IMR-90 (cell line): ENCODE measurements around the gene C9orf50. TPM values are rescaled to one million over a fixed set of nuclear protein-coding genes. Genes with fewer than 3 reads are reported as not detected.

ENCODE experiments used
- ATAC-seq: fragments of 200-7000 bp; cut with Tn5 transposase; 2 replicates; pipeline ENCODE4 v1.9.1; 2020; ENCODE audit warnings: low read depth, mild to moderate bottlenecking, moderate library complexity
- BruUV-seq: library from RNA; stranded (reverse); fragments of 400-500 nt; replicated peaks from 2 replicates; lab custom pipeline; 2021; lab: Mats Ljungman, UMichigan
- CTCF ChIA-PET: fragments of 300-600 bp; formaldehyde crosslinking; extraction: SDS; loops from one replicate; lab custom pipeline; 2021; ENCODE audit warnings: antibody characterized with exemption; lab: Yijun Ruan, JAX
- POLR2A ChIA-PET: fragments of 300-600 bp; sonication (Branson Sonifier 250); formaldehyde crosslinking; loops from one replicate; lab custom pipeline; 2022; ENCODE audit warnings: antibody characterized with exemption; ENCODE audit not compliant: unreplicated experiment; lab: Charles Lee
- DNase-seq: peaks from one replicate; pipeline ENCODE4 v3.0.0; 2013
- H2AFZ ChIP-seq: replicated peaks from 2 replicates; pipeline ENCODE3; 2013; ENCODE audit warnings: low read length, mild to moderate bottlenecking; ENCODE audit not compliant: poor library complexity
- H2AK5ac ChIP-seq: 2 replicates; pipeline ENCODE4 v1.6.1; 2013; ENCODE audit warnings: low read depth, low read length, inconsistent platforms
- H2AK9ac ChIP-seq: replicated peaks from 2 replicates; pipeline ENCODE3; 2013; ENCODE audit warnings: mild to moderate bottlenecking, low read depth, low read length, moderate library complexity; ENCODE audit not compliant: poor library complexity
- H2BK120ac ChIP-seq: 2 replicates; pipeline ENCODE4 v1.6.1; 2013; ENCODE audit warnings: low read depth, low read length, inconsistent platforms
- H2BK15ac ChIP-seq: 3 replicates; pipeline ENCODE4 v1.6.1; 2013; ENCODE audit warnings: low read depth, low read length, inconsistent platforms
- H2BK20ac ChIP-seq: 2 replicates; pipeline ENCODE4 v1.6.1; 2013; ENCODE audit warnings: low read depth, mild to moderate bottlenecking, inconsistent platforms, low read length, moderate library complexity
- H2BK5ac ChIP-seq: 2 replicates; pipeline ENCODE4 v1.6.1; 2013; ENCODE audit warnings: mild to moderate bottlenecking, low read depth, low read length, inconsistent platforms; ENCODE audit not compliant: poor library complexity, severe bottlenecking
- H3K14ac ChIP-seq: replicated peaks from 2 replicates; pipeline ENCODE4 v1.6.1; 2013; ENCODE audit warnings: low read depth, low read length, inconsistent platforms
- H3K18ac ChIP-seq: 2 replicates; pipeline ENCODE4 v1.6.1; 2013; ENCODE audit warnings: low read depth, low read length, control low read depth
- H3K23ac ChIP-seq: 2 replicates; pipeline ENCODE4 v1.6.1; 2013; ENCODE audit warnings: low read depth, low read length, inconsistent platforms
- H3K27ac ChIP-seq: 2 replicates; pipeline ENCODE4 v1.5.1; 2013; ENCODE audit warnings: mild to moderate bottlenecking, control low read depth, low read length; ENCODE audit not compliant: insufficient read depth
- H3K27me3 ChIP-seq: 2 replicates; pipeline ENCODE4 v1.6.1; 2013; ENCODE audit warnings: low read length; ENCODE audit not compliant: control insufficient read depth, insufficient read depth
- H3K36me3 ChIP-seq: 2 replicates; pipeline ENCODE4 v1.6.1; 2013; ENCODE audit warnings: low read length, mixed read lengths; ENCODE audit not compliant: control insufficient read depth, insufficient read depth
- H3K4ac ChIP-seq: 2 replicates; pipeline ENCODE4 v1.6.1; 2013; ENCODE audit warnings: low read depth, low read length, inconsistent platforms
- H3K4me1 ChIP-seq: 2 replicates; pipeline ENCODE4 v1.6.1; 2013; ENCODE audit warnings: low read length, mixed read lengths; ENCODE audit not compliant: control insufficient read depth, insufficient read depth
- H3K4me2 ChIP-seq: 2 replicates; pipeline ENCODE4 v1.6.1; 2013; ENCODE audit warnings: low read depth, mild to moderate bottlenecking, control low read depth, low read length, moderate library complexity
- H3K4me3 ChIP-seq: 2 replicates; pipeline ENCODE4 v1.5.1; 2013; ENCODE audit warnings: low read depth, mild to moderate bottlenecking, control low read depth, low read length, moderate library complexity; ENCODE audit not compliant: insufficient read depth
- H3K56ac ChIP-seq: 2 replicates; pipeline ENCODE4 v1.6.1; 2013; ENCODE audit warnings: low read length, inconsistent platforms; ENCODE audit not compliant: insufficient read depth; ENCODE audit errors: extremely low read depth
- H3K79me1 ChIP-seq, 2 experiments: 2 replicates each; pipeline ENCODE4 v1.6.1; 2013; ENCODE audit warnings: low read length in 2 of 2, inconsistent platforms in 1 of 2, low read depth in 1 of 2
- H3K9ac ChIP-seq: 2 replicates; pipeline ENCODE4 v1.6.1; 2013; ENCODE audit warnings: low read depth, low read length, control low read depth
- H3K9me1 ChIP-seq: 2 replicates; pipeline ENCODE4 v1.6.1; 2013; ENCODE audit warnings: low read length, inconsistent platforms; ENCODE audit not compliant: insufficient read depth
- H3K9me3 ChIP-seq: 2 replicates; pipeline ENCODE4 v1.6.1; 2013; ENCODE audit warnings: low read length; ENCODE audit not compliant: control insufficient read depth, insufficient read depth
- H4K20me1 ChIP-seq: 2 replicates; pipeline ENCODE4 v1.6.1; 2013; ENCODE audit warnings: low read length, inconsistent platforms; ENCODE audit not compliant: insufficient read depth
- H4K5ac ChIP-seq: 2 replicates; pipeline ENCODE4 v1.6.1; 2013; ENCODE audit warnings: mild to moderate bottlenecking, low read depth, low read length, control low read depth
- H4K8ac ChIP-seq, 2 experiments: 2 replicates each; pipeline ENCODE4 v1.6.1; 2013; ENCODE audit warnings: low read depth in 2 of 2, low read length in 2 of 2, control low read depth in 1 of 2, inconsistent platforms in 1 of 2
- H4K91ac ChIP-seq: 2 replicates; pipeline ENCODE4 v1.6.1; 2013; ENCODE audit warnings: low read depth, low read length, inconsistent platforms; ENCODE audit not compliant: insufficient read depth
- BHLHE40 ChIP-seq: fragments of 150-350 bp; IDR thresholded peaks from 2 replicates; pipeline ENCODE4 v1.6.1; 2016; ENCODE audit warnings: mild to moderate bottlenecking, low read depth, low read length
- CEBPB ChIP-seq: IDR thresholded peaks from 2 replicates; pipeline ENCODE4 v1.6.1; 2012; ENCODE audit warnings: low read depth, low read length, improper control_type of control experiment
- CHD1 ChIP-seq: IDR thresholded peaks from 2 replicates; pipeline ENCODE4 v1.6.1; 2012; ENCODE audit warnings: low read depth, low read length, improper control_type of control experiment
- FOS ChIP-seq: fragments of 150-350 bp; IDR thresholded peaks from 2 replicates; pipeline ENCODE4 v1.6.1; 2016; ENCODE audit warnings: low read depth, low read length
- MAFK ChIP-seq: IDR thresholded peaks from 2 replicates; pipeline ENCODE4 v1.6.1; 2012; ENCODE audit warnings: low read depth, low read length, improper control_type of control experiment
- MAZ ChIP-seq: IDR thresholded peaks from 2 replicates; pipeline ENCODE4 v1.6.1; 2012; ENCODE audit warnings: low read depth, mild to moderate bottlenecking, low read length, improper control_type of control experiment, moderate library complexity, borderline replicate concordance
- MXI1 ChIP-seq: IDR thresholded peaks from 2 replicates; pipeline ENCODE4 v1.6.1; 2012; ENCODE audit warnings: low read depth, mild to moderate bottlenecking, low read length, moderate library complexity, borderline replicate concordance
- NFE2L2 ChIP-seq: fragments of 150-350 bp; IDR thresholded peaks from 2 replicates; pipeline ENCODE4 v1.6.1; 2016; ENCODE audit warnings: low read depth, mild to moderate bottlenecking, low read length
- POLR2A ChIP-seq: IDR thresholded peaks from 2 replicates; pipeline ENCODE4 v1.6.1; 2012; ENCODE audit warnings: mild to moderate bottlenecking, low read depth, low read length
- RAD21 ChIP-seq: IDR thresholded peaks from 2 replicates; pipeline ENCODE4 v1.6.1; 2012; ENCODE audit warnings: low read length, improper control_type of control experiment
- RCOR1 ChIP-seq: IDR thresholded peaks from 2 replicates; pipeline ENCODE4 v1.6.1; 2012; ENCODE audit warnings: mild to moderate bottlenecking, low read length, improper control_type of control experiment; ENCODE audit not compliant: insufficient replicate concordance
- RFX5 ChIP-seq: IDR thresholded peaks from 2 replicates; pipeline ENCODE4 v1.8.0; 2012; ENCODE audit warnings: low read depth, mild to moderate bottlenecking, low read length, moderate library complexity
- SMC3 ChIP-seq: fragments of 150-350 bp; IDR thresholded peaks from 2 replicates; pipeline ENCODE4 v1.6.1; 2016; ENCODE audit warnings: low read depth, mild to moderate bottlenecking, antibody characterized with exemption, low read length, moderate library complexity
- WGBS, 2 experiments: methylation state at CpG; one replicate each; pipeline versions ENCODE4 v1.1.5 to v1.1.7; 2013; ENCODE audit warnings: missing lambda C conversion rate in 2 of 2; ENCODE audit not compliant: insufficient read length in 1 of 2; ENCODE audit errors: extremely low coverage in 2 of 2; 5-methylcytosine and 5-hydroxymethylcytosine counted together
- dilution Hi-C: fragments of 300-500 bp; cut with HindIII; formaldehyde crosslinking; loops from one replicate; pipeline ENCODE4 v1.14.3; 2018; ENCODE audit warnings: low sequenced_read_pairs; ENCODE audit not compliant: unreplicated experiment
- in situ Hi-C: fragments of 300-500 bp; cut with MboI; formaldehyde crosslinking; loops from 3 replicates; pipeline ENCODE4 v1.14.3; 2019; ENCODE audit warnings: low sequenced_read_pairs, inconsistent platforms, mixed read lengths
- intact Hi-C: fragments of 100-400 bp; cut with micrococcal nuclease; formaldehyde crosslinking; loops from 2 replicates; pipeline ENCODE4 v1.10.0; 2022
- polyA plus RNA-seq, 3 experiments: library from polyadenylated mRNA; depleted of rRNA; stranded (reverse); fragments of >200 nt; gene quantifications; 2 replicates each; pipeline ENCODE4 v1.2.3, GENCODE V29; 2012; ENCODE audit warnings: low replicate concordance in 1 of 3
- total RNA-seq: library from RNA; depleted of rRNA; stranded (reverse); fragments of >200 nt; gene quantifications from 2 replicates; pipeline ENCODE4 v1.2.3, GENCODE V29; 2012
- TF ChIP-seq, protein P1 (sequence below): fragments of 150-350 bp; IDR thresholded peaks from 2 replicates; pipeline ENCODE4 v1.6.1; 2017; ENCODE audit warnings: mild to moderate bottlenecking, antibody characterized with exemption, low read length, low read depth
- TF ChIP-seq, protein P2 (sequence below): fragments of 150-350 bp; IDR thresholded peaks from 2 replicates; pipeline ENCODE4 v1.6.1; 2016; ENCODE audit warnings: low read depth, mild to moderate bottlenecking, low read length, moderate library complexity, borderline replicate concordance
- TF ChIP-seq, protein P3 (sequence below): conservative IDR thresholded peaks from 2 replicates; pipeline ENCODE4 v1.5.1; 2012; ENCODE audit warnings: mild to moderate bottlenecking, low read depth, low read length, improper control_type of control experiment

C9orf50 gene
- total and polyA plus RNA-seq, 2 of the 4 experiments (the other 2 are of a cell fraction) = 0.09 TPM; not detected in 1

DNA sequence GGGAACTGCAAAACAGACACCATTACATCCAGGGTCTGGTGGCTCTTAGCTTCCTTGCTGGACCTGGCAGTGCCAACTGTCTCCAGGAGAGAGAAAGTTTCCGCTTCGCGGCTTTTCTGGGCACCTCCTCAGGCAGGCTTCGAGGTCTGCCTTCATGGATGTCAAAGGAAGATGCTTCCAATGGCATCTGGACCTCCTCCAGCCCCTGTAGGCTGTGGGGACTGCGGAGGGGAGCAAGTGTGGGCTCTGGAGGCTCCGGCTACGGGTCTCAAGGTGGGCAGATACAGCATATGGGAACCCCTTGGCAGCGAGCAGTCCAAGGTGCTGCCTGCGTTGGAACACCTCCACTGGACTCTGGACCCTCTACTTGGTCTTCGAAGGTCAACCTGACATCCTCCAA lies 6.0 kb downstream of the C9orf50 start:
- Histone ChIP-seq H3K4ac (no peak overlapping the region), H3K56ac (no peak overlapping the region), H2BK5ac (no peak overlapping the region), H2AK5ac (0 out of 2 replicates have a peak overlapping the region, but pooled peaks have one; percentile 28), H3K14ac (no peak overlapping the region), H3K4me2 (no peak overlapping the region), H2BK120ac (no peak overlapping the region), H3K9me1 (peaks cover 6% of the 10 kb centered on the region), H3K4me1 (peaks cover 11% of the 10 kb centered on the region), H3K23ac (no peak overlapping the region), H3K4me3 (no peak overlapping the region), H4K20me1 (no peaks in the 10 kb centered on the region), H3K27ac (no peak overlapping the region), H2AFZ (no peak overlapping the region), H2AK9ac (no peak overlapping the region), H3K79me1 (peaks cover 6 to 15% of the 10 kb centered on the region in 2 experiments; a peak in 2 of 4 replicates), H2BK20ac (no peak overlapping the region), H3K36me3 (no peaks in the 10 kb centered on the region), H3K27me3 (no peaks in the 10 kb centered on the region), H3K9me3 (no peaks in the 10 kb centered on the region), H4K91ac (no peak overlapping the region), H2BK15ac (no peak overlapping the region; the same call in 2 of the 3 replicates), H3K9ac (no peak overlapping the region), H4K8ac (no peak overlapping the region), H3K18ac (no peak overlapping the region), H4K5ac (no peak overlapping the region)
- CTCF ChIA-PET = interaction anchor here (0.6 to 1.7 kb wide), 2 partner anchors 9 to 152 kb away, joined by 3 to 7 read pairs; no protein-coding TSS in a partner anchor
- intact Hi-C loops = loop anchor here (5.0 kb wide), 1 partner anchor 283 kb away; no protein-coding TSS in a partner anchor
- WGBS, 2 experiments = 95% methylated on average over 8 of the region's 10 CpGs; no CpG with 5 or more reads in 1 of the 2 experiments
- no peak for DNase-seq
- dilution Hi-C loops = no loop called here
- no peak for ATAC-seq
- POLR2A ChIA-PET = no interaction called here
- no peak for TF ChIP-seq MAZ
- TF ChIP-seq, protein P1, sequence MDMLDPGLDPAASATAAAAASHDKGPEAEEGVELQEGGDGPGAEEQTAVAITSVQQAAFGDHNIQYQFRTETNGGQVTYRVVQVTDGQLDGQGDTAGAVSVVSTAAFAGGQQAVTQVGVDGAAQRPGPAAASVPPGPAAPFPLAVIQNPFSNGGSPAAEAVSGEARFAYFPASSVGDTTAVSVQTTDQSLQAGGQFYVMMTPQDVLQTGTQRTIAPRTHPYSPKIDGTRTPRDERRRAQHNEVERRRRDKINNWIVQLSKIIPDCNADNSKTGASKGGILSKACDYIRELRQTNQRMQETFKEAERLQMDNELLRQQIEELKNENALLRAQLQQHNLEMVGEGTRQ = no peak
- TF ChIP-seq CEBPB = no peak
- no peak for TF ChIP-seq FOS
- no peak for TF ChIP-seq BHLHE40
- TF ChIP-seq, protein P2, sequence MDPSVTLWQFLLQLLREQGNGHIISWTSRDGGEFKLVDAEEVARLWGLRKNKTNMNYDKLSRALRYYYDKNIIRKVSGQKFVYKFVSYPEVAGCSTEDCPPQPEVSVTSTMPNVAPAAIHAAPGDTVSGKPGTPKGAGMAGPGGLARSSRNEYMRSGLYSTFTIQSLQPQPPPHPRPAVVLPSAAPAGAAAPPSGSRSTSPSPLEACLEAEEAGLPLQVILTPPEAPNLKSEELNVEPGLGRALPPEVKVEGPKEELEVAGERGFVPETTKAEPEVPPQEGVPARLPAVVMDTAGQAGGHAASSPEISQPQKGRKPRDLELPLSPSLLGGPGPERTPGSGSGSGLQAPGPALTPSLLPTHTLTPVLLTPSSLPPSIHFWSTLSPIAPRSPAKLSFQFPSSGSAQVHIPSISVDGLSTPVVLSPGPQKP = no peak
- TF ChIP-seq RCOR1 = no peak
- no peak for TF ChIP-seq RAD21
- TF ChIP-seq POLR2A = no peak
- TF ChIP-seq RFX5 = no peak
- TF ChIP-seq NFE2L2 = no peak
- TF ChIP-seq CHD1 = no peak
- TF ChIP-seq MXI1 = no peak
- no peak for TF ChIP-seq SMC3
- TF ChIP-seq MAFK = no peak
- TF ChIP-seq, protein P3, sequence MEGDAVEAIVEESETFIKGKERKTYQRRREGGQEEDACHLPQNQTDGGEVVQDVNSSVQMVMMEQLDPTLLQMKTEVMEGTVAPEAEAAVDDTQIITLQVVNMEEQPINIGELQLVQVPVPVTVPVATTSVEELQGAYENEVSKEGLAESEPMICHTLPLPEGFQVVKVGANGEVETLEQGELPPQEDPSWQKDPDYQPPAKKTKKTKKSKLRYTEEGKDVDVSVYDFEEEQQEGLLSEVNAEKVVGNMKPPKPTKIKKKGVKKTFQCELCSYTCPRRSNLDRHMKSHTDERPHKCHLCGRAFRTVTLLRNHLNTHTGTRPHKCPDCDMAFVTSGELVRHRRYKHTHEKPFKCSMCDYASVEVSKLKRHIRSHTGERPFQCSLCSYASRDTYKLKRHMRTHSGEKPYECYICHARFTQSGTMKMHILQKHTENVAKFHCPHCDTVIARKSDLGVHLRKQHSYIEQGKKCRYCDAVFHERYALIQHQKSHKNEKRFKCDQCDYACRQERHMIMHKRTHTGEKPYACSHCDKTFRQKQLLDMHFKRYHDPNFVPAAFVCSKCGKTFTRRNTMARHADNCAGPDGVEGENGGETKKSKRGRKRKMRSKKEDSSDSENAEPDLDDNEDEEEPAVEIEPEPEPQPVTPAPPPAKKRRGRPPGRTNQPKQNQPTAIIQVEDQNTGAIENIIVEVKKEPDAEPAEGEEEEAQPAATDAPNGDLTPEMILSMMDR = no peak
- no TSS peak for BruUV-seq
- in situ Hi-C loops = loop anchor here (5.0 kb wide), 1 partner anchor 483 kb away; no protein-coding TSS in a partner anchor
